Stimulated activated CD8-positive, alpha-beta memory T cell treated with anti-CD3 and anti-CD28 coated beads, Interleukin-4, amount 100 ng/mL, for 24 hours (primary cell): ENCODE measurements around the gene POLR3H.

ENCODE experiments used
- DNase-seq: peaks from one replicate; pipeline ENCODE4 v3.0.0-alpha.2; 2020; ENCODE audit warnings: low read depth

POLR3H gene

GRCh38 chr22:41516462-41516861, 27.8 kb downstream of the POLR3H start:
- DNase-seq: no peak

- DNase-seq: no peak
Measured at GRCh38 chr22:41513391-41513790, 30.9 kb downstream of the POLR3H start.

DNA sequence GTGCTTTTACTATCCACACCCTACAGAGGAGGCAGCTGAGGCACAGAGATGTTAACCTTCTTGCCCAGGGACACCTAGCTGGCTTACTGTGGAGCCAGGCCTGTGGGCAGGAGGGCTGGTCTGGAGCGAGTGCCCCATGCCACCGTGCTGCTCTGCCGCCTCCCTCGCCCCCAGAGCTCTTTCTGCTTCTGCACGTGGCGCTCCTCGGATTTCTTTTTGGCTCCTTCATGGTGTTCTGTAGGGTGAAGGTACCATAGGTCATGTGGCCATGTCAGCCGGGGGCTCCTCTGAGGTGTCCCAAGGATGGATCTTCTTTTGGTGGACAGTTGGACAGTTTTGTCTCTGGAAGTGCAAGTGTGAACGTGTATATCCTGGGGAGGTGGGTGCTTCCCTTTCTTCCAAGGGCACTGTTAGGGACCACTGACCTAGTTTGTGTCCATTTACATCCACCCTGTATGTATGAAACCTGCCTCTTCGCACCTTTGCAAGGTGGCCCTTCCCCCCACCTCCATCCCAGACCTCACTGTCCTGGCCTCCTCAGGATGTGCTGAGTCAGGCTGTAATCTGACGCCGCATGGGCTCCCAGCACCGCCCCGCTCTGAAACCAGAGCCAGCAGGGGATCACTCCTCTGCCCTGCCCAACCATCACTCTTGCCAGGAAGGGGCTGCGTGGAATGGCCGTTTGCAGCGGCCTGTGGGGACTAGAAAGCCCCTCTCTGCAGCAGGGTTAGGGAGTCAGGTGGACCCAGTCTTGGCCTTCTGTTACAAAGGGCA, 31.7 kb downstream of the POLR3H start:
- DNase-seq: no peak

DNA sequence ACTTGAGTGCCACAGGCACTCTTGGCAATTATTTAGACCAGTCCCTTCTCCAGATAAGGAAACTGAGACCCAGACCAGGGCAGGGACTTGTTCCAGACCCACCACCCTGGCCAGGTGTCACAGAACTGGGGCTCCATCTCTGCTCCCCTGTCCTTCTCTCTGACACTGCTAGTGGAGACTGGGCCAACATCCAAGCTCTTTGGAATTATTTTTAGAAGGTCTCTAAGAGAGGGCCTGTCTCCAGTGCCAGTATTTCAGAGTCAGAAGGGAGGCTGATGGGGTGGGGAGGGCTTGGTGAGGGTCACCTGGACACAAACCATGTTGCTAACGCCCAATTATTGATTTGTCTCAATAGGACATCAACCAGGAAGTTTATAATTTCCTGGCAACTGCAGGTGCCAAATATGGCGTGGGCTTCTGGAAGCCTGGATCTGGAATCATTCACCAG, 32.7 kb downstream of the POLR3H start:
- no peak for DNase-seq

DNA sequence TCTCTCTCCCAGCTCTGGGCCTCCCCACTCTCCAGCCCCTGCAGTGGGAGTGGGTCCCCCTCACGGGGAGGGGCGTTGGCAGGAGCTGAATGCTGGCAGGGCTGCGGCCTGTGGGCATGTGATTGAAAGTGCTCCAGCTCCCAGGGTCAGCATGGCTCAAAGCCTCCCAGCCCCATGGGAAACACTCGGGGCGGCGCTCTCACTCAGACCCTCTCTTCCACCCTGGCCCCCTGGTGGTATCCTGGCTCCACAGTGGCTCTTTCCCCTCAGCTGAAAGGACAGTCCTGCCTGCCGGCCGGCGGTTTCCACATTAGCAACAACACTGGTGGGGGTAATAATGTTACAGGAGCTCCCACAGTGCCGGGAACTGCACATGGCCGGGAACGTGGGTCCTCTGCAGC, 35.5 kb downstream of the POLR3H start:
- no peak for DNase-seq

DNA sequence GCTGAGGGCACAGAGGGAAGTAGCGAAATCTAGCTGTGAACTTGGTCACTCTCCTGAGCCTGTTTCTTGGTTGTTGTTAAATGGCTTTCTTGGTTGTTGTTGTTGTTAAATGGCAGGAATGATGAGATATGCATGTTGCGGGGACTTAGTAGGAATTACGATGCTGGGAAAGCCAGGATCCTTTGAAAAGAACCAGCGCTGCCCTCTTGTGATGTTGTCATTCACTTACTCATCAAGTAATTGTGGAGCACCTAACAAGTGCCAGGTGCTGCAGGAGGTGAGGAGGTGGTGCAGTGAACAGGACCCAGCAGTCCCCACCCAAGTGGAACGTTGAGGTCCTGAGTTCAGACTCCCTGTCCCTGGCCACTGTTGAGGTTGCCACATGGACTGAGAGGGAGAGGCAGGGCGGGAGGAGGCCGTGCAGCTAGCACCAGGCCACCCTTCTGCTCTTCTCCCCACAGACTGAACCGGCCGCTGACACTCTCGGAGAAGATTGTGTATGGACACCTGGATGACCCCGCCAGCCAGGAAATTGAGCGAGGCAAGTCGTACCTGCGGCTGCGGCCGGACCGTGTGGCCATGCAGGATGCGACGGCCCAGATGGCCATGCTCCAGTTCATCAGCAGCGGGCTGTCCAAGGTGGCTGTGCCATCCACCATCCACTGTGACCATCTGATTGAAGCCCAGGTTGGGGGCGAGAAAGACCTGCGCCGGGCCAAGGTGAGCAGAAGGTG, 36.8 kb downstream of the POLR3H start:
- no peak for DNase-seq

DNA sequence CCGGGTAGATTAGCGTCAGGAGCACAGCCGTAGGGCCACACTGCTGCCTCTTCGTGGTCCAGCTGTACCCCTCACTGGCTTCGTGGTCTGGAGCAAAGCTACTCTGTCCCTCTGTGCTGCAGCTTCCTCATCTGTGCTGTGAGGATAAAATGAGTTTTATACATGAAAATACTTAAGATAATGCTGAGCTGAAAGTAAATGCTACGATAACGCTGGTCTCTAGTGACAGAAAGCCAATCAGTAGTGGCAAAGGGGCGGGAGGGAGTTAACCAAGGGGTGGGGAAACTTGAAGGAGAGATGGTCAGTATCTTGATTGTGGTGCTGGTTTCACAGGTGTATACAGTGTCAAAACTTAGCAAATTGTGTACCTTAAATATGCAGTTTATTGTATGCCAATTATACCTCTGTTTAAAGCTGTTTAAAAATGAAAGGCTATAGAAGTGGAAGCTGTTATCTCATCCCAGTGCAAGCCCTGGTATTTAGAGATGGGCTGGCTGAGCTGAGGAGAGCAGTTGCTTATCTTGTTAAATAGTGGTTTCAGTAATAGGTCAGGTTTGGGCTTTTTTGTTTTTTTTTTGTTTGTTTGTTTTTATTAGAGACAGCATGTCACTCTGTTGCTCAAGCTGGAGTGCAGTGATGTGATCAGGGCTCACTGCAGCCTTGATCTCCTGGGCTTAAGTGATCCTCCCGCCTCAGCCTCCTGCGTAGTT, 38.6 kb downstream of the POLR3H start:
- DNase-seq: no peak

DNA sequence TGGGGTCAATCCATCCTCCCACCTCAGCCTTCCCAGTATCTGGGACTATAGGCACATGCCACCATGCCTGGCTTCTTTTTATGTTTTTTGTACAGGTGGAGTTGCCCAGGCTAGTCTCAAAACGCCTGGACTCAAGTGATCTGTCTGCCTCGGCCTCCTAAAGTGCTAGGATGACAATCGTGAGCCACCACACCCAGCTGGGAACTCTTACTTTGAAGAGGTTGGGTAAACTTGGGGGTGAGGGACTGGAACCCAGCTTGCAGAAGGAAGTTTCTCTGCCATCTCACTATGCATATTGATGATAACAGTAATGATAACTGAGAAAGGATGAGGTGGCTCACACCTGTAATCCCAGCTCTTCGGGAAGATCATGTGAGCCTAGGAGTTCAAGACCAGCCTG, 39.5 kb downstream of the POLR3H start:
- DNase-seq: no peak

GRCh38 chr22:41504397-41504796, 39.9 kb downstream of the POLR3H start:
- DNase-seq: no peak

GRCh38 chr22:41501209-41501608, 43.1 kb downstream of the POLR3H start:
- no peak for DNase-seq

- no peak for DNase-seq
Measured at GRCh38 chr22:41500303-41500702, 44.0 kb downstream of the POLR3H start.

- no peak for DNase-seq
Measured at GRCh38 chr22:41499624-41500280, 44.5 kb downstream of the POLR3H start.

- DNase-seq: no peak
Measured at GRCh38 chr22:41498303-41498835, 45.9 kb downstream of the POLR3H start.

- no peak for DNase-seq
Measured at GRCh38 chr22:41491374-41492100, 52.7 kb downstream of the POLR3H start.

DNA sequence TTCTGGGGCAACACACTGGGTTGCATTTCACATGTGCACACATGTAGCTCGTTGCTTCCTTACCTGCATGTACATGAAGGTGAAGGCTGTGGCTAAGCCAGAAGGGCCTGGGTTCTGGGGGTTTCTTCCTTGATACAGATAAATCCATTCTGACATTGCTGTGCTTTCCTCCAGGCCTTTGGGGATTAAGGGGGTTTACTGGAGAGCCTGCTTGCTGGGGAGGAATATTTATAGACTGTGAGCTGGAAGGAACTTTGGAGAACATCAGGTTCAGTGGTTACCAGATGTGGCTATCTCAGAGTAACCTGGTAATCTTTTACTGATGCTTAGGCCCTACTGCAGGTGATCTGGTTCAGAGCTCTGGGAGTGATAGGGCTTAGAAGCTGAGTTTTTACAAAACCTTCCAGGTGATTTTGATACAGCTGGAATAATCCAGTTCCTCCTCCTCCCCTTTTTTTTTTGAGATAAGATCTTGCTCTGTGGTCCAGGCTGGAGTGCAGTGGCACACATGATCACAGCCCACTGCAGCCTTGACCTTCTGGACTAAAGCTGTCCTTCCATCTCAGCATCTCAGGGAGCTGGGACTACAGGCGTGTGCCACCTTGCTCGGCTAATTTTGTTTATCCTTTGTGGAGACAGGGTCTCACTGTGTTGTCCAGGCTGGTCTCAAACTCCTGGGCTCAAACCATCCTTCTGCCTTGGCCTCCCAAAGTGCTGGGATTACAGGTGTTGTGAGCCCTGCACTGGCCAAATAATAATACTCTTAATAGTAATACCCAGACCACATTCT, 55.5 kb downstream of the POLR3H start:
- no peak for DNase-seq

DNA sequence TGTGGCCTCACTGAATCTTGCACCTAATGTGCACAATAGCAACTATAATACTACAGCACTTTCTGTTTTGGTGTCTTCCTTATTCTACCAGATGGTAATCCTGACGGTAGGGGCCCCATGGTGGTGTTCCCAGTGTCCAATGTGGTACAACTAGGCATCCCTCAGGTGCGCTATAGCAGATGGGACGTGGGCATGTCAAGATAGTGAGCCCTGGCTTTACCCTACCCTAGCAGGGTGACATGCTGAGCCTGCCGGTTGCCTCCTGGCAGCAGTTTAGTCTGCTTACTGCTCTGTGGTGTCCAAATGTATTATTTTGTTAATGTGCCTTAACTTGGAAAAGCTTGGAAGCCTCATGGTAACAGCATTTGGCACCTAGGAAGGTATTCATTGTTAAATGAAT, 56.2 kb downstream of the POLR3H start:
- DNase-seq: no peak

DNA sequence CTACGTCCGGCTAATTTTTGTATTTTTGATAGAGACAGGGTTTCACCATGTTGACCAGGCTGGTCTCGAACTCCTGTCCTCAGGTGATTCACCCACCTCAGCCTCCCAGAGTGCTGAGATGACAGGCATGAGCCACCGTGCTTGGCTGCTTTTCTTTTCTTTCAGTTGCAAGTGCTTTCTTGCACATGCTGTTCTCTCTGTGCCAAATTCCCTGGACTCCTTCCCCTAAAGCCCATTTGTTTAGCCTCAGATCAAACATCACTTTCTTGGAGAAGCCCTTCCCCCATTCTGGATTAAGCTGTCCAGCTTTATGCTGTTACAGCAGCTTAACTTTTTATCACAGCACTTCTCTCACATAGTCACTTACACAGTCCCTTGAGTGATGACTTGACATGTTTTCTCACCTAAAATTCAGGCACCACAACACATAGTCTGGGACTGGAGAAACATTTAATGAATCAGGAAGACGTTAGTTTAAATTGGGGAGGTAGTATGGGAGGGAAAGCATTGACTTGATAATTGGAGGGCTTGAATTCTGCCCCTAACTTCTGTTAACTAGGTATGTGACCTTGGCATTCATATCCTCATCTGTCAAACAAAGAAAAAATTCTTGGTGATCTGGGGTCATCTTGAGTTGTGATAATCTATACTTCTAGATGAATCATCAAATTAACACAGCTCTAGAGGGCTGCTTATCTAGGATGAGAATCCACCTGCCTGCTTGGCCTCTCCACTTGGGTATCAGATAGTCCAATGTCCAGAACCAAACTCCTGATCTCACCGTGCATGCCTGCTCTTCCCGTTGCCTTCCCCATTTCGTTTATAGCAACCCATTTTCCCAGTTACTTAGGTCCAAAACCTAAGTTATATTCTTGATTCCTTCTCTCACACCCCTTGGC, 57.0 kb downstream of the POLR3H start:
- no peak for DNase-seq

DNA sequence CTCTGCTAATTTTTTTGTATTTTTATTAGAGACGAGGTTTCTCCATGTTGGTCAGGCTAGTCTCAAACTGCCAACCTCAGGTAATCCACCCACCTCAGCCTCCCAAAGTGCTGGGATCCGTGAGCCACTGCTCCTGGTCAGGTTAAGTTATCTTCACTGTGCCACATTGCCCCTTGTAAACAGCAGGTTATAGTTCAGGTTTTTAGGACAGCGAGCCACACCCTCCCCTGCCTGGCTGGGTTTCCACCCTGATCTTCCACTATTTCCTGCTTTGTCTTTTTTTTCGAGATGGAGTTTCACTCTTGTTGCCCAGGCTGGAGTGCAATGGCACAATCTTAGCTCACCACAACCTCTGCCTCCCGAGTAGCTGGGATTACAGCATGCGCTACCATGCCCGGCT, 59.2 kb downstream of the POLR3H start:
- no peak for DNase-seq

- no peak for DNase-seq
Measured at GRCh38 chr22:41482319-41482935, 61.8 kb downstream of the POLR3H start.
